A549 (cell line): ENCODE results near the gene GLYAT. TPM values are rescaled to one million over a fixed set of nuclear protein-coding genes. Genes with fewer than 3 reads are reported as not detected.

Experiments
- ATAC-seq, 2 experiments: fragments of 200-7000 bp in 1 of 2; fragments of >200 bp in 1 of 2; cut with Nextera tagmentation in 1 of 2; cut with Tn5 transposase in 1 of 2; 3 replicates each; pipeline versions ENCODE4 v1.8.0 to v1.9.1; 2018 to 2020; ENCODE audit warnings: mild to moderate bottlenecking in 1 of 2, moderate library complexity in 1 of 2
- CTCF ChIA-PET: fragments of 300-600 bp; sonication (Branson Sonifier 250); formaldehyde crosslinking; extraction: SDS; loops from one replicate; lab custom pipeline; 2021; ENCODE audit warnings: antibody characterized with exemption, inconsistent platforms; lab: Yijun Ruan, JAX
- POLR2A ChIA-PET: fragments of 350-600 bp; formaldehyde crosslinking; extraction: SDS; loops from one replicate; lab custom pipeline; 2021; ENCODE audit warnings: antibody characterized with exemption, inconsistent platforms; lab: Yijun Ruan, JAX
- DNase-seq, 2 experiments: peaks; one replicate each; pipeline versions ENCODE4 v3.0.0 to v3.0.0-alpha.2; 2011 to 2016; ENCODE audit warnings: low read depth in 1 of 2, low spot score in 1 of 2
- FAIRE-seq: peaks from 2 replicates; lab custom pipeline; 2011; peaks lifted over from hg19 to GRCh38; lab: Jason Lieb, UNC
- H3K27ac ChIP-seq, 2 experiments: fragments of >200 bp; sonication (Bioruptor Twin); formaldehyde crosslinking; 3 replicates each; pipeline ENCODE4 v1.5.1; 2016 to 2017
- H3K4me1 ChIP-seq: fragments of >200 bp; sonication (Bioruptor Twin); formaldehyde crosslinking; 3 replicates; pipeline ENCODE4 v1.6.1; 2016
- H3K4me2 ChIP-seq: fragments of >200 bp; sonication (Bioruptor Twin); formaldehyde crosslinking; 3 replicates; pipeline ENCODE4 v1.6.1; 2016
- H3K4me3 ChIP-seq: fragments of >200 bp; sonication (Bioruptor Twin); formaldehyde crosslinking; 3 replicates; pipeline ENCODE4 v1.5.1; 2016
- H3K9me3 ChIP-seq: fragments of >200 bp; sonication (Bioruptor Twin); formaldehyde crosslinking; 3 replicates; pipeline ENCODE4 v1.6.1; 2016
- ATOH8 ChIP-seq: fragments of 250-450 bp; sonication (Bioruptor Pico); IDR thresholded peaks from 2 replicates; pipeline ENCODE4 v1.5.0; 2020; ENCODE audit warnings: low read depth, mild to moderate bottlenecking, moderate library complexity
- CBX2 ChIP-seq: fragments of 200-600 bp; sonication (generic); IDR thresholded peaks from 2 replicates; pipeline ENCODE4 v1.6.1; 2016; ENCODE audit warnings: low read depth, mild to moderate bottlenecking, borderline replicate concordance
- CHD4 ChIP-seq: fragments of 200-600 bp; sonication (generic); IDR thresholded peaks from 2 replicates; pipeline ENCODE4 v1.6.1; 2016; ENCODE audit warnings: antibody characterized with exemption, mild to moderate bottlenecking, borderline replicate concordance
- EHMT2 ChIP-seq: fragments of 200-600 bp; sonication (generic); IDR thresholded peaks from 2 replicates; pipeline ENCODE4 v1.6.1; 2016; ENCODE audit warnings: antibody characterized with exemption, low read depth, mild to moderate bottlenecking, moderate library complexity
- GATA3 ChIP-seq: IDR thresholded peaks from 2 replicates; pipeline ENCODE4 v1.6.1; 2012; ENCODE audit warnings: borderline replicate concordance
- HMGXB4 ChIP-seq: fragments of 250-450 bp; sonication (Bioruptor Pico); IDR thresholded peaks from 2 replicates; pipeline ENCODE4 v1.5.0; 2021; ENCODE audit warnings: mild to moderate bottlenecking, moderate library complexity, borderline replicate concordance
- HOXB13 ChIP-seq: fragments of 250-450 bp; sonication (Bioruptor Pico); IDR thresholded peaks from 2 replicates; pipeline ENCODE4 v1.5.0; 2020; ENCODE audit warnings: low read depth, mild to moderate bottlenecking, moderate library complexity
- HOXB5 ChIP-seq: fragments of 250-450 bp; sonication (Bioruptor Pico); IDR thresholded peaks from 2 replicates; pipeline ENCODE4 v1.5.0; 2020; ENCODE audit warnings: mild to moderate bottlenecking, moderate library complexity
- JUN ChIP-seq, 2 experiments: fragments of >200 bp; sonication (Bioruptor Twin); formaldehyde crosslinking; IDR thresholded peaks; 2 replicates in 1 of 2; 3 replicates in 1 of 2; pipeline ENCODE4 v1.6.1; 2016 to 2017
- MYC ChIP-seq: IDR thresholded peaks from 2 replicates; pipeline ENCODE4 v1.6.1; 2012; ENCODE audit warnings: mild to moderate bottlenecking, inconsistent platforms, low read length, improper control_type of control experiment, borderline replicate concordance
- NR3C1 ChIP-seq: fragments of >200 bp; sonication (Bioruptor Twin); formaldehyde crosslinking; IDR thresholded peaks from 3 replicates; pipeline ENCODE4 v1.6.1; 2017
- RAD21 ChIP-seq, 2 experiments: fragments of >200 bp in 1 of 2; sonication (Bioruptor Twin) in 1 of 2; formaldehyde crosslinking in 1 of 2; IDR thresholded peaks in 1 of 2; conservative IDR thresholded peaks in 1 of 2; 2 replicates in 1 of 2; 3 replicates in 1 of 2; pipeline ENCODE4 v1.6.1; 2012 to 2018; ENCODE audit warnings: inconsistent platforms in 1 of 2
- RCOR1 ChIP-seq: fragments of 150-350 bp; IDR thresholded peaks from 2 replicates; pipeline ENCODE4 v1.6.1; 2014; ENCODE audit warnings: antibody characterized with exemption, low read length, low read depth
- SREBF2 ChIP-seq: fragments of 450-650 bp; IDR thresholded peaks from 2 replicates; pipeline ENCODE4 v1.6.1; 2014; ENCODE audit warnings: mild to moderate bottlenecking, moderate library complexity
- ZC3H11A ChIP-seq: fragments of 450-650 bp; IDR thresholded peaks from 2 replicates; pipeline ENCODE4 v1.6.1; 2014; ENCODE audit warnings: antibody characterized with exemption, mild to moderate bottlenecking
- ZSCAN20 ChIP-seq: fragments of 250-450 bp; sonication (Bioruptor Pico); IDR thresholded peaks from 2 replicates; pipeline ENCODE4 v1.8.0; 2022; ENCODE audit warnings: mild to moderate bottlenecking, moderate library complexity
- WGBS: methylation state at CpG from one replicate; pipeline ENCODE4 v1.1.6; 2017; ENCODE audit errors: missing lambda C conversion rate; 5-methylcytosine and 5-hydroxymethylcytosine counted together
- polyA minus RNA-seq: library from RNA; depleted of rRNA, polyadenylated mRNA; stranded (reverse); fragments of >200 nt; gene quantifications from 2 replicates; pipeline ENCODE4 v1.2.3, GENCODE V29; 2011; rRNA and poly(A)+ RNA removed
- polyA plus RNA-seq, 4 experiments: library from polyadenylated mRNA; depleted of rRNA in 3 of 4; stranded (reverse); fragments of >200 nt; fragmentation: RNase III in 1 of 4; extraction: RNeasy Plus Mini Kit Qiagen cat#74134 plus additional on column Dnase treatment in 1 of 4; gene quantifications; 2 replicates in 3 of 4; 3 replicates in 1 of 4; pipeline ENCODE4 v1.2.3, GENCODE V29; 2011 to 2017
- TF ChIP-seq, protein P1 (sequence below): IDR thresholded peaks from 2 replicates; pipeline ENCODE4 v1.6.1; 2012; ENCODE audit warnings: low read depth, borderline replicate concordance
- TF ChIP-seq, protein P2 (sequence below): fragments of 200-600 bp; sonication (generic); IDR thresholded peaks from 2 replicates; pipeline ENCODE4 v1.6.1; 2016; ENCODE audit warnings: antibody characterized with exemption, mild to moderate bottlenecking, moderate library complexity

The GLYAT gene
- polyA plus RNA-seq (2011; rRNA removed), result not detected in 2 replicates
- not detected in 2 replicates for polyA plus RNA-seq (2012; cell fraction: cytosol; rRNA removed)
- not detected in 2 replicates for polyA plus RNA-seq (2012; cell fraction: nucleus; rRNA removed)
- polyA plus RNA-seq (2017; fragmentation: RNase III; extraction: RNeasy Plus Mini Kit Qiagen cat#74134 plus additional on column Dnase treatment), result not detected in 3 replicates
- not detected in 2 replicates for polyA minus RNA-seq

DNA sequence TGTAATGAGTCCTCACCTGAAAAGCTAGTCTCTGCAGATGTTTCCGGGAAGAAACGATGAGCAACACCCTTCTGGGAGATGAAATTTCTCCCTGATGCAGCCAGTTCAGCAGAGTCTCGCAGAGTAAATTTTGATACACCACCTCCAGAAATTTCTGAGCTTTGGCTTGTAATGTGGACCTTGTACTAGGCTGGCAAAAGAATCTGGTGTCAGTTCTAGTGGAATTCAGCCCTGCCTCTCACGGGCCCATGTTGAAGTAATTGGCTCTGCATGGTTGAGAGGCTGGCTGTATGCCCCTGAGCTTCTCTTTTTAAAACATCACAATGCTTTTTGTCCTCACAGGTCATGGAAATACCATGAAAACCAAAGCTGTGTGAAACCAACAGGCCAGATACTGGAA is at the start of gene GLYAT:
Gene GLYAT (minus strand): TSS at position 125 of the 400 bp plus-strand sequence. CDS start 7,447 bp downstream, outside the sequence.
- FAIRE-seq (no peak), DNase-seq (no peak), ATAC-seq (no peak)
- TF ChIP-seq HOXB5 (CRISPR knock-in tag) (no peak), ZSCAN20 (CRISPR knock-in tag) (no peak), EHMT2 (no peak)
- TF ChIP-seq, protein P1, sequence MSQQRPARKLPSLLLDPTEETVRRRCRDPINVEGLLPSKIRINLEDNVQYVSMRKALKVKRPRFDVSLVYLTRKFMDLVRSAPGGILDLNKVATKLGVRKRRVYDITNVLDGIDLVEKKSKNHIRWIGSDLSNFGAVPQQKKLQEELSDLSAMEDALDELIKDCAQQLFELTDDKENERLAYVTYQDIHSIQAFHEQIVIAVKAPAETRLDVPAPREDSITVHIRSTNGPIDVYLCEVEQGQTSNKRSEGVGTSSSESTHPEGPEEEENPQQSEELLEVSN, result no peak
- no peak within 1 kb of the TSS for H3K4me3 ChIP-seq
- WGBS, result 21% methylated on average over 4 of the region's 4 CpGs
- no peak within 1 kb of the TSS for H3K27ac ChIP-seq
- no peaks in the 10 kb centered on the region for H3K9me3 ChIP-seq
- CTCF ChIA-PET, result interaction anchor here (0.9 kb wide), 1 partner anchor 8 kb away, joined by 4 read pairs; no protein-coding TSS in a partner anchor
- POLR2A ChIA-PET, result no interaction called here
- no peak within 1 kb of the TSS for H3K4me2 ChIP-seq
- no peaks in the 10 kb centered on the region for H3K4me1 ChIP-seq

- H3K4me1 ChIP-seq, result no peaks in the 10 kb centered on the region
- ChIA-PET POLR2A (no interaction called here), CTCF (no interaction called here)
- H3K4me3 ChIP-seq, result no peak overlapping the region
- DNase-seq (no peak), ATAC-seq (no peak), FAIRE-seq (no peak)
- H3K9me3 ChIP-seq, result no peaks in the 10 kb centered on the region
- no peak for TF ChIP-seq RAD21 (conservative IDR thresholded peaks at IDR 0.05 in 1 of 2, IDR thresholded peaks at IDR 0.05 in 1 of 2)
- TF ChIP-seq CBX2, result no peak
- TF ChIP-seq HMGXB4, result no peak
- TF ChIP-seq MYC, result no peak
- TF ChIP-seq SREBF2, result no peak
- TF ChIP-seq, protein P2, sequence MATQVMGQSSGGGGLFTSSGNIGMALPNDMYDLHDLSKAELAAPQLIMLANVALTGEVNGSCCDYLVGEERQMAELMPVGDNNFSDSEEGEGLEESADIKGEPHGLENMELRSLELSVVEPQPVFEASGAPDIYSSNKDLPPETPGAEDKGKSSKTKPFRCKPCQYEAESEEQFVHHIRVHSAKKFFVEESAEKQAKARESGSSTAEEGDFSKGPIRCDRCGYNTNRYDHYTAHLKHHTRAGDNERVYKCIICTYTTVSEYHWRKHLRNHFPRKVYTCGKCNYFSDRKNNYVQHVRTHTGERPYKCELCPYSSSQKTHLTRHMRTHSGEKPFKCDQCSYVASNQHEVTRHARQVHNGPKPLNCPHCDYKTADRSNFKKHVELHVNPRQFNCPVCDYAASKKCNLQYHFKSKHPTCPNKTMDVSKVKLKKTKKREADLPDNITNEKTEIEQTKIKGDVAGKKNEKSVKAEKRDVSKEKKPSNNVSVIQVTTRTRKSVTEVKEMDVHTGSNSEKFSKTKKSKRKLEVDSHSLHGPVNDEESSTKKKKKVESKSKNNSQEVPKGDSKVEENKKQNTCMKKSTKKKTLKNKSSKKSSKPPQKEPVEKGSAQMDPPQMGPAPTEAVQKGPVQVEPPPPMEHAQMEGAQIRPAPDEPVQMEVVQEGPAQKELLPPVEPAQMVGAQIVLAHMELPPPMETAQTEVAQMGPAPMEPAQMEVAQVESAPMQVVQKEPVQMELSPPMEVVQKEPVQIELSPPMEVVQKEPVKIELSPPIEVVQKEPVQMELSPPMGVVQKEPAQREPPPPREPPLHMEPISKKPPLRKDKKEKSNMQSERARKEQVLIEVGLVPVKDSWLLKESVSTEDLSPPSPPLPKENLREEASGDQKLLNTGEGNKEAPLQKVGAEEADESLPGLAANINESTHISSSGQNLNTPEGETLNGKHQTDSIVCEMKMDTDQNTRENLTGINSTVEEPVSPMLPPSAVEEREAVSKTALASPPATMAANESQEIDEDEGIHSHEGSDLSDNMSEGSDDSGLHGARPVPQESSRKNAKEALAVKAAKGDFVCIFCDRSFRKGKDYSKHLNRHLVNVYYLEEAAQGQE, result no peak
- no peak for TF ChIP-seq NR3C1
- TF ChIP-seq GATA3, result no peak
- TF ChIP-seq ATOH8 (CRISPR knock-in tag), result no peak
- TF ChIP-seq CHD4, result no peak
- TF ChIP-seq ZC3H11A, result no peak
- TF ChIP-seq, protein P1, result no peak
- no peak for TF ChIP-seq JUN (IDR thresholded peaks at IDR 0.05)
- no peak for TF ChIP-seq RCOR1
- no peak for TF ChIP-seq HOXB13 (CRISPR knock-in tag)
- no peak overlapping the region for H3K27ac ChIP-seq
- no peak overlapping the region for H3K4me2 ChIP-seq
Observed at GRCh38 chr11:58781345-58781744, 49.6 kb upstream of the GLYAT start.
